B cell (primary cell): ENCODE results near the gene MAML2. TPM values are rescaled to one million over a fixed set of nuclear protein-coding genes. Genes with fewer than 3 reads are reported as not detected.

Source experiments
- ATAC-seq: fragments of 200-7000 bp; cut with Tn5 transposase; one replicate; pipeline ENCODE4 v1.10.0; 2021; ENCODE audit warnings: low read depth, mild to moderate bottlenecking, moderate number of reproducible peaks, moderate library complexity
- CTCF ChIA-PET: fragments of 350-600 bp; sonication (Branson Sonifier 250); formaldehyde crosslinking; loops from one replicate; lab custom pipeline; 2021; ENCODE audit warnings: antibody characterized with exemption, inconsistent platforms; lab: Charles Lee
- POLR2A ChIA-PET: fragments of 350-600 bp; sonication (Branson Sonifier 250); formaldehyde crosslinking; loops from one replicate; lab custom pipeline; 2021; ENCODE audit warnings: antibody characterized with exemption; lab: Charles Lee
- DNase-seq: peaks from one replicate; pipeline ENCODE4 v3.0.0; 2013
- H2AFZ ChIP-seq: 2 replicates; pipeline ENCODE4 v1.6.1; 2012; ENCODE audit warnings: mild to moderate bottlenecking, low read depth, low read length; ENCODE audit not compliant: insufficient read depth, poor library complexity, severe bottlenecking
- H3K27ac ChIP-seq, 2 donors: 1 replicate in 1 of 2; 2 replicates in 1 of 2; pipeline ENCODE4 v1.5.1; 2012 to 2013; ENCODE audit warnings: low read length in 2 of 2, mild to moderate bottlenecking in 2 of 2, moderate library complexity in 1 of 2
- H3K27me3 ChIP-seq, 4 experiments: fragments of 200-600 bp in 1 of 4; sonication (generic) in 1 of 4; replicated peaks in 1 of 4; 1 replicate in 2 of 4; 2 replicates in 2 of 4; pipeline versions ENCODE4 v1.6.1 to v1.7.0; 2013 to 2016; ENCODE audit warnings: low read length in 3 of 4, mild to moderate bottlenecking in 2 of 4, mixed read lengths in 1 of 4, moderate library complexity in 1 of 4; ENCODE audit not compliant: insufficient read depth in 4 of 4, control insufficient read depth in 3 of 4; ENCODE audit errors: control extremely low read depth in 1 of 4
- H3K36me3 ChIP-seq, 2 experiments: replicated peaks in 1 of 2; 1 replicate in 1 of 2; 2 replicates in 1 of 2; pipeline versions ENCODE4 v1.6.1 to v1.7.1; 2013; ENCODE audit warnings: low read length in 1 of 2; ENCODE audit not compliant: insufficient read depth in 2 of 2, control insufficient read depth in 1 of 2; ENCODE audit errors: control extremely low read depth in 1 of 2, extremely low read depth in 1 of 2
- H3K4me1 ChIP-seq, 2 donors: fragments of 200-600 bp in 1 of 2; sonication (generic) in 1 of 2; 1 replicate in 1 of 2; 2 replicates in 1 of 2; pipeline versions ENCODE4 v1.5.1 to v1.6.1; 2013 to 2017; ENCODE audit warnings: low read length in 2 of 2; ENCODE audit not compliant: control insufficient read depth in 2 of 2, insufficient read depth in 2 of 2
- H3K4me2 ChIP-seq: replicated peaks from 2 replicates; pipeline ENCODE3; 2012; ENCODE audit warnings: mild to moderate bottlenecking, low read depth, low read length; ENCODE audit not compliant: poor library complexity, severe bottlenecking
- H3K4me3 ChIP-seq, 5 experiments: fragments of 200-600 bp in 1 of 5; sonication (generic) in 1 of 5; 1 replicate in 3 of 5; 2 replicates in 2 of 5; pipeline versions ENCODE4 v1.5.1 to v1.7.0; 2011 to 2016; ENCODE audit warnings: low read length in 4 of 5, mild to moderate bottlenecking in 4 of 5, low read depth in 2 of 5, control low read depth in 1 of 5, moderate library complexity in 1 of 5; ENCODE audit not compliant: insufficient read depth in 1 of 5; ENCODE audit errors: control extremely low read depth in 1 of 5, extremely low read depth in 1 of 5
- H3K79me2 ChIP-seq: fragments of 200-600 bp; sonication (generic); one replicate; pipeline ENCODE4 v1.6.0; 2016; ENCODE audit warnings: low read length; ENCODE audit not compliant: control insufficient read depth, insufficient read depth
- H3K9ac ChIP-seq: fragments of 200-600 bp; sonication (generic); 2 replicates; pipeline ENCODE4 v1.6.1; 2017; ENCODE audit warnings: mild to moderate bottlenecking, low read length, moderate library complexity
- H3K9me3 ChIP-seq, 3 donors: one replicate each; pipeline versions ENCODE4 v1.6.1 to v1.7.1; 2013; ENCODE audit warnings: low read length in 2 of 3; ENCODE audit not compliant: control insufficient read depth in 2 of 3, insufficient read depth in 1 of 3; ENCODE audit errors: control extremely low read depth in 1 of 3
- H4K20me1 ChIP-seq: 2 replicates; pipeline ENCODE4 v1.6.0; 2012; ENCODE audit warnings: mild to moderate bottlenecking, low read length; ENCODE audit not compliant: insufficient read depth, control insufficient read depth, poor library complexity, severe bottlenecking
- H3K27ac Mint-ChIP-seq: one replicate; pipeline ENCODE4 v1.8.0; 2021; ENCODE audit warnings: mixed read lengths
- H3K27me3 Mint-ChIP-seq: one replicate; pipeline ENCODE4 v1.8.0; 2021; ENCODE audit warnings: mixed read lengths
- H3K4me1 Mint-ChIP-seq: one replicate; pipeline ENCODE4 v1.8.0; 2021; ENCODE audit warnings: mixed read lengths
- H3K4me3 Mint-ChIP-seq: one replicate; pipeline ENCODE4 v1.8.0; 2021; ENCODE audit warnings: mixed read lengths
- H3K9me3 Mint-ChIP-seq: one replicate; pipeline ENCODE4 v1.8.0; 2022; ENCODE audit warnings: mixed read lengths; ENCODE audit not compliant: insufficient read depth
- CTCF ChIP-seq: fragments of 200-600 bp; IDR thresholded peaks from one replicate; pipeline ENCODE4 v1.8.0; 2022; ENCODE audit warnings: antibody characterized with exemption, mild to moderate bottlenecking
- EZH2 ChIP-seq: IDR thresholded peaks from 2 replicates; pipeline ENCODE4 v1.6.1; 2012; ENCODE audit warnings: borderline replicate concordance, low read depth, mild to moderate bottlenecking, moderate library complexity, low read length; ENCODE audit not compliant: insufficient read depth, poor library complexity, severe bottlenecking
- WGBS: methylation state at CpG from one replicate; pipeline ENCODE4 v1.1.5; 2013; ENCODE audit warnings: missing lambda C conversion rate; ENCODE audit not compliant: insufficient coverage; 5-methylcytosine and 5-hydroxymethylcytosine counted together
- intact Hi-C: fragments of 100-400 bp; cut with micrococcal nuclease; formaldehyde crosslinking; loops from one replicate; pipeline ENCODE4 v1.10.0; 2022
- polyA plus RNA-seq: library from polyadenylated mRNA; depleted of rRNA; stranded (reverse); fragments of >200 nt; gene quantifications from 2 replicates; pipeline ENCODE4 v1.2.3, GENCODE V29; 2012
- total RNA-seq, 2 donors: library from RNA; stranded (reverse); fragments of 120-200 nt in 1 of 2; gene quantifications; 1 replicate in 1 of 2; 2 replicates in 1 of 2; pipeline versions ENCODE4 v1.2.3 to v1.2.4, GENCODE V29; 2013 to 2022

The MAML2 gene
- total and polyA plus RNA-seq, 2 donors (not counting 1 experiment from before 2014, with no cell fraction given): 10.7 to 26.4 TPM

GRCh38 chr11:96273507-96273906, 69.5 kb downstream of the MAML2 start:
- H3K9me3 Mint-ChIP-seq: peaks cover 2% of the 10 kb centered on the region
- POLR2A ChIA-PET: no interaction called here
- 100% methylated on average over 1 of the region's 1 CpG for WGBS
- Histone ChIP-seq H2AFZ (no peak overlapping the region), H3K4me1 (peaks cover 10 to 14% of the 10 kb centered on the region in 2 donors), H3K4me2 (peak overlapping the region; percentile 35), H3K27me3 (no peaks in the 10 kb centered on the region), H3K4me3 (no peak overlapping the region), H3K79me2 (peaks cover 26% of the 10 kb centered on the region), H3K27ac (peak overlapping the region in 1 of 2 donors; percentile 81), H3K9me3 (no peaks in the 10 kb centered on the region), H3K9ac (no peak overlapping the region), H3K36me3 (peaks cover 0 to 2% of the 10 kb centered on the region in 2 experiments), H4K20me1 (no peaks in the 10 kb centered on the region)
- no peak overlapping the region for H3K4me3 Mint-ChIP-seq
- CTCF ChIA-PET: interaction anchor here (0.6 to 2.4 kb wide), 4 partner anchors 29 to 71 kb away, joined by 3 to 6 read pairs (median 4); partner anchors contain the start of gene MAML2
- no peak for DNase-seq
- TF ChIP-seq CTCF: no peak
- no peaks in the 10 kb centered on the region for H3K27me3 Mint-ChIP-seq
- no peak overlapping the region for H3K27ac Mint-ChIP-seq
- intact Hi-C loops: loop anchor here (2.0 kb wide), 1 partner anchor 15 kb away; no protein-coding TSS in a partner anchor
- no peak for ATAC-seq
- H3K4me1 Mint-ChIP-seq: peaks cover 32% of the 10 kb centered on the region

DNA sequence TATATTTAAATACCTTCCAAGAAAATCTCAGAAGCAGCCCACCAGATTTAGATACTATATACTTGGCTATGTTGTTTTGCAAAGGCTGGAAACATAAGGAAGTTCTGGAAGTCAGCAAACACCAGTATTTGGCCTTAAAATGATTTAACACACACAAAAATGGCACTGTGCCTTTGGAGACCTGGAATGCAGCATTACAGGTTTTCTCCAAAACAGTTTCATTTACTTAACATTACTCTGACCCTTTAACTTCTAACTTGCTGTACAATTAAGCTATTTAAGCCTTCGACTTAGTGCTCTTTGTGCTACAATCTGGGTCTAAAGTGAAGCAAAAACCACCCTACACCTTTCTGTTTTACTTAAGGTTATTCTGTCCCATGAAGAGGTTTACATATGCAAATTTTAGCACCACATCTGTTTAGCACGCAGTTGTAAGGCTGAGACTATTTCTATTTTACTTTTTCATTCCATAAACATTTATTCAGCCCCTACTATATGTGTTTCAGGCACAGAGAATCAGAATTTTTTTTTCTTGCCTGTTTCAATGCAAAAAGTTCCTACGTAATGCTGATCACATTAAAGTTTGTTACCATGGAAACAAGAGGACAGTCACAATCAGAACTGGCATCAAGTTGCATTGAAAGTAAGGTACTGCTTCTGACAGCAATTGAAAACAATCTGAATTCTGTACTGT, 70.3 kb downstream of the MAML2 start:
- no peaks in the 10 kb centered on the region for H3K9me3 ChIP-seq
- H3K4me3 ChIP-seq: no peak overlapping the region
- TF ChIP-seq EZH2 (no peak), CTCF (no peak)
- peak overlapping the region; percentile 44 to 81 for H3K27ac ChIP-seq
- Mint-ChIP-seq H3K27ac (peak overlapping the region; percentile 18), H3K4me3 (peak overlapping the region; percentile 36), H3K27me3 (no peaks in the 10 kb centered on the region), H3K9me3 (peaks cover 2% of the 10 kb centered on the region), H3K4me1 (peaks cover 35% of the 10 kb centered on the region)
- H3K36me3 ChIP-seq: peaks cover 0 to 2% of the 10 kb centered on the region in 2 experiments
- intact Hi-C loops: loop anchor here (2.0 kb wide), 1 partner anchor 14 kb away; no protein-coding TSS in a partner anchor
- WGBS: 83% methylated on average over 2 of the region's 3 CpGs
- peak; percentile 65 for DNase-seq
- H3K4me1 ChIP-seq: peaks cover 18 to 22% of the 10 kb centered on the region in 2 donors
- H3K9ac ChIP-seq: peak overlapping the region; percentile 40
- no peaks in the 10 kb centered on the region for H4K20me1 ChIP-seq
- peaks cover 24% of the 10 kb centered on the region for H3K79me2 ChIP-seq
- ATAC-seq: peak; percentile 53
- peak overlapping the region; percentile 35 for H3K4me2 ChIP-seq
- H2AFZ ChIP-seq: no peak overlapping the region
- no peaks in the 10 kb centered on the region for H3K27me3 ChIP-seq
- POLR2A ChIA-PET: no interaction called here
- CTCF ChIA-PET: interaction anchor here (1.0 to 2.4 kb wide), 3 partner anchors 29 to 70 kb away, joined by 3 to 6 read pairs (median 6); partner anchors contain the start of gene MAML2
